Measurements from ENCODE around the gene HOXD11. TPM values are rescaled to one million over a fixed set of nuclear protein-coding genes. Genes with fewer than 3 reads are reported as not detected.

The HOXD11 gene
- total RNA-seq, 1 experiment from 2014 or later: not detected

- Mint-ChIP-seq H3K4me1 (ENCODE audit: low read depth, unreplicated experiment) (peaks cover 9% of the 10 kb centered on the region), H3K27me3 (ENCODE audit: unreplicated experiment) (peaks cover 26% of the 10 kb centered on the region), H3K27ac (ENCODE audit: unreplicated experiment) (no peak overlapping the region), H3K36me3 (ENCODE audit: insufficient read depth, unreplicated experiment) (peaks cover 18% of the 10 kb centered on the region), H3K9me3 (ENCODE audit: low read depth, unreplicated experiment) (no peaks in the 10 kb centered on the region), H3K4me3 (ENCODE audit: low read depth, unreplicated experiment) (no peak overlapping the region)
- BruUV-seq (replicated peaks): no TSS peak
- intact Hi-C loops (cut with micrococcal nuclease; ENCODE audit: unreplicated experiment): loop anchor here (5.0 kb wide), 5 partner anchors 93 to 893 kb away; partner anchors contain the start of gene LNPK
- TF ChIP-seq, protein P1, sequence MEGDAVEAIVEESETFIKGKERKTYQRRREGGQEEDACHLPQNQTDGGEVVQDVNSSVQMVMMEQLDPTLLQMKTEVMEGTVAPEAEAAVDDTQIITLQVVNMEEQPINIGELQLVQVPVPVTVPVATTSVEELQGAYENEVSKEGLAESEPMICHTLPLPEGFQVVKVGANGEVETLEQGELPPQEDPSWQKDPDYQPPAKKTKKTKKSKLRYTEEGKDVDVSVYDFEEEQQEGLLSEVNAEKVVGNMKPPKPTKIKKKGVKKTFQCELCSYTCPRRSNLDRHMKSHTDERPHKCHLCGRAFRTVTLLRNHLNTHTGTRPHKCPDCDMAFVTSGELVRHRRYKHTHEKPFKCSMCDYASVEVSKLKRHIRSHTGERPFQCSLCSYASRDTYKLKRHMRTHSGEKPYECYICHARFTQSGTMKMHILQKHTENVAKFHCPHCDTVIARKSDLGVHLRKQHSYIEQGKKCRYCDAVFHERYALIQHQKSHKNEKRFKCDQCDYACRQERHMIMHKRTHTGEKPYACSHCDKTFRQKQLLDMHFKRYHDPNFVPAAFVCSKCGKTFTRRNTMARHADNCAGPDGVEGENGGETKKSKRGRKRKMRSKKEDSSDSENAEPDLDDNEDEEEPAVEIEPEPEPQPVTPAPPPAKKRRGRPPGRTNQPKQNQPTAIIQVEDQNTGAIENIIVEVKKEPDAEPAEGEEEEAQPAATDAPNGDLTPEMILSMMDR (IDR thresholded peaks at IDR 0.05; ENCODE audit: unreplicated experiment): no peak
- no peak for DNase-seq
- CTCF ChIA-PET: interaction anchor here (3.0 kb wide), 1 partner anchor 844 kb away, joined by 24 read pairs; no protein-coding TSS in a partner anchor
These were observed 11.7 kb upstream of the HOXD11 start for GRCh38 chr2:176095421-176095820.

- Mint-ChIP-seq H3K27ac (ENCODE audit: unreplicated experiment) (peak overlapping the region; percentile 80), H3K36me3 (ENCODE audit: insufficient read depth, unreplicated experiment) (peaks cover 18% of the 10 kb centered on the region), H3K9me3 (ENCODE audit: low read depth, unreplicated experiment) (no peaks in the 10 kb centered on the region), H3K27me3 (ENCODE audit: unreplicated experiment) (peaks cover 16% of the 10 kb centered on the region), H3K4me3 (ENCODE audit: low read depth, unreplicated experiment) (peak overlapping the region; percentile 85), H3K4me1 (ENCODE audit: low read depth, unreplicated experiment) (peaks cover 9% of the 10 kb centered on the region)
- no TSS peak for BruUV-seq (replicated peaks)
- no peak for DNase-seq
- CTCF ChIA-PET: interaction anchor here (0.9 to 3.0 kb wide), 5 partner anchors 95 to 1348 kb away, joined by 3 to 24 read pairs (median 4); partner anchors contain the start of gene LNPK
- TF ChIP-seq, protein P1 (IDR thresholded peaks at IDR 0.05; ENCODE audit: unreplicated experiment): no peak
- intact Hi-C loops (cut with micrococcal nuclease; ENCODE audit: unreplicated experiment): loop anchor here (2.0 to 5.0 kb wide), 6 partner anchors 94 to 894 kb away; partner anchors contain the start of gene LNPK
These were observed 10.7 kb upstream of the HOXD11 start for GRCh38 chr2:176096243-176096985.

DNA sequence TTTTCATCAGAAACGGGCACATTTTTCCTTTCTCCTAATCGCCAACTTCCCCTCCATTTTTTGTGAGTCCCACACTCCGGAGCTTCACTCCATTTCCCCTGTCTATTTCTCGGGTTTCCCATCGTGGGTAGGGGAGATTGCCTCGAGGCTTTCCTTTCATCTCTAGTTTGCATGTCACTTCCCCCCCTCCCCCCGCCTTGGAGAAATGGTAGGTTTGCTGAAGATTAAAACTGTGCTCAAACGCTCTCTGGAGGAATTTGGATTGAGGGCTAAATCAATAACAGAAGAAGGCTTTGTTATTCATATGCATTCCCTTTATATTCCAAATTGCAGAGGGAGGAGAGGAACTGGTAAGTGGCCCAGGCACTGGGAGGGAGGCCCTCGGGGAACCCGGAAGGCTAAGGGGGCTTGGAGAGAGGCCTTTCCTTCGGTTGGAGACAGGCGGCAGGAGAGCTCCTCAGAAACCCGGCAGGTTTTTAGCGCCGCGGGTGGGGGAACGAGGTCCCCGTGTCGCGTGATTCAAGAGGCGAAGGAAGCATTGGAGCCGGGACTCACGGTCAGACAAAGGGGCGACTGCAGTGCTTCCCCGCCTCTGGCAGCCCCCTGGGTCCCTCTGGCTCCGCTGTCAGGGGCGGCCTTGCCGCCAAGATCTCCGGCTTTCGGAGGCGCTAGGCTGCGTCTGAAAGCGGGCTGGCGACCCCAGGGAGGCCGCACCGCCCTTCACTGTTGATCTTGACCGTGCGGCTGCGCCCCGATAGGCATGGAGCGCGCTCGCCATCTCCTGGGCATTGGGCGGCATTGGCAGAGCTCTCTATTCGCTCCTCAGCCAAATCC lies 9.9 kb upstream of the HOXD11 start:
- Mint-ChIP-seq H3K4me1 (ENCODE audit: low read depth, unreplicated experiment) (peaks cover 9% of the 10 kb centered on the region), H3K27ac (ENCODE audit: unreplicated experiment) (peak overlapping the region; percentile 80), H3K36me3 (ENCODE audit: insufficient read depth, unreplicated experiment) (peaks cover 18% of the 10 kb centered on the region), H3K4me3 (ENCODE audit: low read depth, unreplicated experiment) (peak overlapping the region; percentile 85), H3K9me3 (ENCODE audit: low read depth, unreplicated experiment) (no peaks in the 10 kb centered on the region), H3K27me3 (ENCODE audit: unreplicated experiment) (peaks cover 8% of the 10 kb centered on the region)
- peak; percentile 86 for DNase-seq
- TF ChIP-seq, protein P1 (IDR thresholded peaks at IDR 0.05; ENCODE audit: unreplicated experiment): peak; percentile 95
- intact Hi-C loops (cut with micrococcal nuclease; ENCODE audit: unreplicated experiment): loop anchor here (1.0 to 5.0 kb wide), 7 partner anchors 95 to 895 kb away; partner anchors contain the start of gene LNPK
- CTCF ChIA-PET: interaction anchor here (0.7 to 3.0 kb wide), 9 partner anchors 30 to 1348 kb away, joined by 3 to 24 read pairs (median 4); partner anchors contain the start of gene LNPK
- no TSS peak for BruUV-seq (replicated peaks)

DNA sequence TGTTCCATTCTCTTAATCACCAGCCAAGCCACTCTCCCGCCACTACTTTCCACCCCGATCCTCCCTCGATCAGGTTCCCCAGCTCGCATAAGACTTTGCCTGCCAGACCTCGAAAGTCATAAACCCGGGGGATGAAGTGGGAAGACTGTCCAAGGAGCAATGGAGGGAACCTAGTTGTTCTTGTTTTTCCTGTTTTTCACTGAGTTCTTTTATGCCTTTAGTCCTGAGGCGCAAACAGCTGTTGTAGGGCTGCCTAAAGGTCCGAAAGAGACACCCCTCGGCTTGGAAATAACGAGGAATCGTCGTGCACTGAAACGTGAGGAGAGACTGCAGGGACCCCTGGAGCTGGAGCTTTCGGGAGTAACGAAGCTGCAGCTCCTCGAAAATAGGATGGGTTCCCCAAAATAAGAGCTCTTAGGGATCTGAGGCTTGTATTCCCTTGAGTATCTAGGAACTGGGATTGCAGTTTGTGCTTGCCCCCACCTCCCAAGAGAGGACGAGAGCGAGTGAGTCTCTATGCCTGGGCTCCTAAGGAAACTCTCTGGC lies 9.2 kb upstream of the HOXD11 start:
- H3K36me3 Mint-ChIP-seq (ENCODE audit: insufficient read depth, unreplicated experiment): peaks cover 18% of the 10 kb centered on the region
- H3K27ac Mint-ChIP-seq (ENCODE audit: unreplicated experiment): peak overlapping the region; percentile 80
- no peak for DNase-seq
- peaks cover 8% of the 10 kb centered on the region for H3K27me3 Mint-ChIP-seq (ENCODE audit: unreplicated experiment)
- TF ChIP-seq, protein P1 (IDR thresholded peaks at IDR 0.05; ENCODE audit: unreplicated experiment): no peak
- BruUV-seq (replicated peaks): no TSS peak
- H3K4me3 Mint-ChIP-seq (ENCODE audit: low read depth, unreplicated experiment): peak overlapping the region; percentile 85
- H3K4me1 Mint-ChIP-seq (ENCODE audit: low read depth, unreplicated experiment): peaks cover 9% of the 10 kb centered on the region
- CTCF ChIA-PET: interaction anchor here (0.7 to 3.0 kb wide), 8 partner anchors 29 to 1349 kb away, joined by 3 to 24 read pairs (median 4); partner anchors contain the start of gene LNPK
- no peaks in the 10 kb centered on the region for H3K9me3 Mint-ChIP-seq (ENCODE audit: low read depth, unreplicated experiment)
- intact Hi-C loops (cut with micrococcal nuclease; ENCODE audit: unreplicated experiment): loop anchor here (1.0 to 5.0 kb wide), 7 partner anchors 96 to 896 kb away; partner anchors contain the start of gene LNPK
